ENCODE data around the gene SMYD1.

The SMYD1 gene

GRCh38 chr2:88131201-88131998, 63.8 kb downstream of the SMYD1 start:
- in situ Hi-C loops (cut with MboI; ENCODE audit: low pct_unique_long_range_greater_than_20kb, low sequenced_read_pairs, unreplicated experiment), result no loop called here
- no peak for TF ChIP-seq CTCF (IDR thresholded peaks at IDR 0.05; ENCODE audit: extremely low read depth, insufficient read depth, missing control alignments)
- no peak for DNase-seq (ENCODE audit: low spot score)

DNA sequence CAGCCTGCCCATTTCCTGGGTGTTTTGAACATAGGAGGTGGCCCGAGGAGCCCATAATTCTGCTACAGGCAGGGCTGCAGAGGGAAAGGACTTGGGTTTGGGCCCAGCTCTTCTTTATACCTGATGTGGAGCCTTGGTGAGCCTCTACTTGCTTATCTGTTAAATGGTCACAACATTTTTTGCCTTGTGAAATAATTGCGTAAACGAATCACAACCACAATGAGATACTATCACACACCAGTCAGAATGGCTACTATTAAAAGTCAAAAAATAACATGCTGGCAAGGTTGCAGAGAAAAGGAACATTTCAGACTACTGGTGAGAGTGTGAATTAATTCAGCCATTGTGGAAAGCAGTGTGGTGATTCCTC, 64.4 kb downstream of the SMYD1 start:
- TF ChIP-seq CTCF (IDR thresholded peaks at IDR 0.05; ENCODE audit: extremely low read depth, insufficient read depth, missing control alignments), result no peak
- no peak for DNase-seq (ENCODE audit: low spot score)
- in situ Hi-C loops (cut with MboI; ENCODE audit: low pct_unique_long_range_greater_than_20kb, low sequenced_read_pairs, unreplicated experiment), result no loop called here

- in situ Hi-C loops (cut with MboI; ENCODE audit: low pct_unique_long_range_greater_than_20kb, low sequenced_read_pairs, unreplicated experiment), result no loop called here
- DNase-seq (ENCODE audit: low spot score), result no peak
- no peak for TF ChIP-seq CTCF (IDR thresholded peaks at IDR 0.05; ENCODE audit: extremely low read depth, insufficient read depth, missing control alignments)
Measured at GRCh38 chr2:88133875-88134274, 66.2 kb downstream of the SMYD1 start.

DNA sequence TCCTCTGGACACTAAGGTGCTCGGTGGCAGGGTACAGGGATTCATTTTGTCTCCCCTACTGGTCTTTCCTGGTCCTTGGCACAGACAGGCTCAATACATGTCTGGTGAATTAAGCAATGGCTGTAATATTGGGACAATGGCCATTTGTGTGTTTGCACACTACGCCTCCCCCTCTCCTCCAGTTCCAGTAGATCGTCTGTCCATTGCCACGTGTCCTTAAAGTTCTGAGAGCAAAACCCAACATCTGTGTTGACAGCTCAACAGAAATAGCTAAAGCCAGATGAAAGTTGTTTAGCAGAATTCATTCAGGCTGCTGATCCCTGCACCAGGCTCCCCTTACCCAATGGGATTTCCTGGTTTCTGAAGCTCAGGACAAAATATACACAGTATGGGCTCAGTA, 69.2 kb downstream of the SMYD1 start:
- no peak for DNase-seq (ENCODE audit: low spot score)
- no peak for TF ChIP-seq CTCF (IDR thresholded peaks at IDR 0.05; ENCODE audit: extremely low read depth, insufficient read depth, missing control alignments)
- in situ Hi-C loops (cut with MboI; ENCODE audit: low pct_unique_long_range_greater_than_20kb, low sequenced_read_pairs, unreplicated experiment), result no loop called here

DNA sequence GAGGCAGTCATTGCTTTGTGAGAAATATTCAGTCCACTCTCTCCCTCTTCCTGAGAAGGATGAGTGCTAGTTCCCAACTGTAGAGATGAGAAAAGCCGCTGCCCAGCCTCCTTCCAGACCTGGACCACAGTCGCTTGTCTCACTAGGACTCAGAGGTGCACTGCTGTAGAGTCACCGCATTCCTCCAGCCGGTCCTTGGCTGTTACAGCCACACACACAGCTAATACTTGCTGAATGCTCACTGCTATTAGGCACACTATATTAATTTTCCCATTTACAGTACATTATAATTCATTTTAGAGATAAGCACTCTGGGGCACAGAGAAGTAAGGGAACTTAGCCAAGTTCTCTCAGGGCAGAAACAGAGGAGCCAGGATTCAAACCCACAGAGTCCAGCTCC, 70.2 kb downstream of the SMYD1 start:
- no peak for TF ChIP-seq CTCF (IDR thresholded peaks at IDR 0.05; ENCODE audit: extremely low read depth, insufficient read depth, missing control alignments)
- no peak for DNase-seq (ENCODE audit: low spot score)
- in situ Hi-C loops (cut with MboI; ENCODE audit: low pct_unique_long_range_greater_than_20kb, low sequenced_read_pairs, unreplicated experiment), result no loop called here

DNA sequence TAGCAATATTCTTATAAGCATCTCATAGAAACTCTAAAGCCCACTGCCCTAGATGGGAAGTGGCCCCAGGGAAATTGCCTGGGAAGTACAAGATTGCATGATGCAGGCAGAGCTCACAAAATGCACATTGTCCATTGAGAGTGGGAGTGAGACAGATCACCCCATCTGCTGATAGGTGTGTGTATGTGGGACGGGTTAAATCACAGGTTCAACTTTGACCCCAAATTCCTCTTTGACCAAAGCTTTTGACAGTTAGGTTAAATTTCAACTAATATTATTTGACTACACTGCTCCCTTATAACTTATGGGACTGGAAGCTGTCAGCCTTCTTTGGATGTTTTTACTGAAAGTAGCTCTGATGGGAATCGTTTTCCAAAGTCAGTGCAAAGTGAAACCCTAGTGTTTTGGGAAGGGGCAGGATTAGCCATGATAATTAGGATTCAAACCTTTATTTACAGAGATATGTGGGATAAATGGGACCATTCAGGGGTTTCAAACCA, 71.6 kb downstream of the SMYD1 start:
- in situ Hi-C loops (cut with MboI; ENCODE audit: low pct_unique_long_range_greater_than_20kb, low sequenced_read_pairs, unreplicated experiment), result no loop called here
- no peak for TF ChIP-seq CTCF (IDR thresholded peaks at IDR 0.05; ENCODE audit: extremely low read depth, insufficient read depth, missing control alignments)
- no peak for DNase-seq (ENCODE audit: low spot score)
